ENCODE data around the gene CYP26C1.
A peak's percentile ranks its signal among the peaks of the same experiment; 100 is the strongest.
"Not testable (repeated sequence)": the region's sequence is repeated elsewhere in the genome, so short reads cannot be mapped to it uniquely, and the experiment has no call there.

CYP26C1 gene

DNA sequence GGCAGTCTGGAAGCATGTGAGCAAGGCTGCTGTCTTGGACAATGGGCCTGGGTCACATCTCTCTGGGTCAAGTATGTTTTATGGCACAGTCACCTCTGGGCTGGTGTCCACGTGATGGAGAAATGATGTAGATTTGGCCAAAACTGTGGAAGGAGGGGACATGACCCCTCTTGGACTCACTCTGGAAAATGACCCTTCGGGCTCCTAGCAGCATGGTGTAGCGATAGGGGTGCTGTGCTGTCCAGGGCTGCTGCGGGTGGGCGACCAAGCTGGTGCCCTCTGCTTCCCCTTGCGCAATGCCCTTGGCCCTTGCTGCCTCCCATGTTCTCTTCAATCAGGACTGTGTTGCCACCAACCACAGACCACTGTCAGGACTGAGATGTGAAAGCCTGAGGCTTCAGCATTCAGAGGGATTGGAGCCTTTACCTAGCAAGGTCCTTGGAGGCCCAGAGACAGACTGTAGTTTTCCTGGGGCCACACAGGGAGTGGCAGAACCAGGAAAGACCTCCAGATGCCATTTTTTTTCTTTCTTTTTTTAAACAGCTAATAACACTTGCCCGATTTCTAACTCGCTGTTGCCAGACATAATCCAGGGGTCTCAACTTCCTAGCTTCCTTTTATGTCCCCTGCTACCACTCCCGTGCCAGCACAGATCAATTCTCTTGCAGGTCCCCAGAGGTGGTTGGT, 19.2 kb downstream of the CYP26C1 start:
- DNase-seq: no peak

DNA sequence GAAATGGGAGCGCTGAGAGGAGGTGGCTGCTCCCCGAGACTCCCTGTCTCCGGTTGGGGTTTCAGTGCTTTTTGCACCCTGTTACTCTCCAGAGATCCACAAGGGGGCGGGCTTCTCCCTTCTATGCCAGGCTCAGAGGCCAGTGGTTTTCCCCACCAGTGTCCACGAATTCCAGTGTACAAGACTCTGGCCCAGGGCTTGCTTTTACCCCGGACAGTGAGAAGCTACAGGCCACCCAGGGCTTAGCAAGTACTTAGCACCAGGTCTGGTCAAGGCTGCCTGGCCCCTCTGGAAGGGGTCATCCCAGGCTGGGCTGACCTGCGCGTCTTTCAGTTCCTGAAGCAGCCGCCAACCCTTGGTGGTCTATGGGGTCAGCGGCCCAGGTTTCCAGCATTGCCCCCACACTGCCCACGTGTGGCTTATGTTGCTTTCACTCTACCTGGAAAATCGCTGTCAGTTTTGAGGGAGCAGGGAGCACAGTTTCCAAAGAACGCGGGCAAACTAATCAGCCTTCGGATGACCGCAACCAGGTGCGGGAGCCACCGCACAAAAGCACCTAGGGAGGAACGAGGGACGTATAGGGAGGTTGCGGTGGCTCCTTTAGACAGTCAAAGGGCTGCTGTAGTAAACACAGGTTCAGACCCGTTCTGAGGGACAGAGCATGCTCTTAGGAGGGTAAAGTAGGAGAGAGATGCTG, 19.9 kb downstream of the CYP26C1 start:
- DNase-seq: peak; percentile 36

DNA sequence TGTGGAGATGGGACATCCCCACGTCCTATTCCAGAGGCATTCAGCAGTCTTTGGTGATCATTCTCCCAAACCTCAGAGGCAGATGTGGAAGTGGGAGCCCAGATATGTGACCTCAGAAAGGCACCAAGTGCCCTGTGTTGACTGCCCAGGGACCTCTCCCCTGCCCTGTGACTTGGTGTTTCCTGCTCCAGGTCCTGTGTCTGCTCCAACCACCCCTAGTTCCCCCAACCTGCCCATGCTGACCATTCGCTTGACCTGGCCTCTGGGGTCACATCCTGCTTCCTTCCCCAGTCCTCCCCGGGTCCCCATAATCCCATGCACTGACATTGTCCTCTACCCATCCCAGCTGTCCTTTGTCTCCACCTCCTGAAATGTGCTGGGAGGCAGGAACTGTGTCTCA, 20.7 kb downstream of the CYP26C1 start:
- DNase-seq: no peak

DNA sequence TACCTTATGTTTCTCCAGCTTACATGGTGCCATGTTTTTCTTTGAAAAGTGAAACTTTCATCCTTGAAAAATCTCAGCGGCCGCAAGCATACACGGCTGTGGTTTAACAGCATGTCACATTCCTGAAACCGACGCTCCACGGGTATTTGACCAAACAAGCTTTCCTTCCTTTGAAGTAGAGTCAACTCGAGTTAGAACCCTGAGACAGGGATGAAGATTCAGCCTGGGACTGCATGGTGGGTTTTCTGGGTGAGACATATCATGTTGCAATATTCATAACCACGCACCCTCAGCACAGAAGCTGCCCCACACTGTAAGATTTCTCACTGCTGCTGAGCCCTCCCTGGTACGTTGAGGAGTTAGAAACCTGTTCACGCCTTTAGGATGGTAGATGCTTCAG, 21.2 kb downstream of the CYP26C1 start:
- no peak for DNase-seq

DNA sequence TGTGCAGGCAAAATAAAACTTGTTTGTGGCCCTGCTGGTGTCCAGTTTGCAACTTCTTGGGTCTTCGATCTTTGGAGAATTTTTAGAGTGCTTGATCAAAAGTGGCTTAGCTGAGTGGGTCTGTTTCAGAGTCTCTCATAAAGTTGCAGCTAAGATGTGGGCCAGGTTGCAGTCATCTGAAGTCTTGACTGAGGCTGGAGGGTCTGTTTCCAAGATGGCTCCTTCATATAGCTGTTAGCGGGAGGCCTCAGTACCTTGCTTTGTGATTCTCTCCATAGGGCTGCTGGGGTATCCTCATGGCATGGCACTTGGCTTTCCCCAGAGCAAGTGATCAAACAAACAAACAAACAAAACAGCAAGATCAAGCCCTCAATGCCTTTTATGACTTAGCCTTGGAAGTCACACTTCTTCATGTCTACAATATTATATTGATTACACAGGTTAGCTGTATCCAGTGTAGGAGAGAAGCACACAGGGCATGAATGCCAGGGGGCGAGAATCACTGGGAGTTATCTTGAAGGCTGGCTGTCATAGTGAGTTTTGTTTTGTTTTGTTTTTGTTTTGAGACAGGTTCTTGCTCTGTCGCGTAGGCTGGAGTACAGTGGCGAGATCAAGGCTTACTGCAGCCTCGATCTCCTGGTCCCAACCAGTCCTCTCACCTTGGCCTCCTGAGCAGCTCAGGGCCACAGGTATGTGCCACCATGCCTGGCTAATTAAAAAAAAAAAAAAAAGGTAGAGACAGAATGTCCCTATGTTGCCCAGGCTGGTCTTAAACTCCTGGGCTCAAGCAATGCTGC, 23.3 kb downstream of the CYP26C1 start:
- DNase-seq: no peak

DNA sequence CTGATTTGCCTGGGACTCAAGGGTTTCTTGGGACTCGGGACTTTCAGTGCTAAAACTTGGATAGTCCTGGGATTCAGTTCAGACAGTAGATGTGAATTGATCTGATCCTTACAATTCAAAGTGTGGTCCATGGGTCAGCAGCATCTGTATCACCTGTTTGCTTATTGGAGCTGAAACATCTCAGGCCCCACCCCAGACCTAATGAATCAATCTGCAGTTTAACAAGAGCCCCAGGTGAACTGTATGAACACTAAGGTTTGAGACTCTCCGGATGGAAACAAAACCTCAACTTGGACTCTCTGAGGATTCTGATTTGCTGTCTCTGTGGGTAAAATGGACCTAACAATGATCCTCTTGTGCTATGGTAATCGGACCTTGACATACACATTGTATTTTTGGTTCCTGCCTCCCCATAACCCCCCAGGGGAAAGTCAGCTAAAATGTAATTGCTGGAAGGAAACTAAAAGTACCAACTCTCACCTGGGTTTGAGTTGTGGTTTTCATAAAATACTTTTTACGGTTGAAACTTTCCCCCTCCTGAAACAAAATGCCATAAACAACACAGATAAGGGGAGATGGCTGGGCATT, 24.8 kb downstream of the CYP26C1 start:
- no peak for DNase-seq

DNA sequence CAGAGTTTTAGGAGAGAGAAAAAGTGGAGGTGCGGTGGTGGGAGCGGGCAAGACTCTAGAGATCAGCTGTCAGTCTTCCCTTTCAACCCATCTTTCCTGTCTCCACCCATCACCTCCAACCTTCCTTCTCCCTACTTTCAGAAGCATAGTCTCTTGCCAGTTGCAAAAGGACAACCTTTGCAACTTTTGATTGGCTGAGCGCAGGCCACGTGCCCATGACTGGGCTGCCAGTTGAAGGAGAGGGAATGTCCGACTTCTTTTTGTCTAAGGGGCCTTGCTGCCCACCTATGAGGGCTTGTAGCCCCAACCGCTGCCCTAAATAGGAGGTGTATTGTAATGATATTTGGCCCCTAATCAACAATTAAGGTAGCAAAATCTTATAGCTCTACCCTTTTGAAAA, 25.7 kb downstream of the CYP26C1 start:
- DNase-seq: no peak

DNA sequence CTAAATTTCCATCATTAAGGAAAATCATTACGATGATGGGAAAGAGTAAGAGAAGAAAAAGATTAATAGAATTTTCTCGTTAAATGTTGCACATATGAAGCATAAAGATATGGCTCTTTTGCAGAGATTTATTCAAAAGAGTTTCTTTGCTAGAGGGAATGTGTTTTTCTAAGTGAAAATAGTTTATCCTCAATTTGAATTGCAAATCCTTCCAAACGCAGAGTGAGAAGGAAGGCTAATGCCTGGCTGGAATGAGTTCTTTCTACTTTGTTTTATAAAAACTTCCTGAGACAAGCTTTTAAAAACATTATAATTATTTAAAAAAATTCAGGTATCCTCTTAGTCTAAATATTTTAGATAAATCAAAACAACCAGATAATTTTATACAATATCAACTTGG, 27.2 kb downstream of the CYP26C1 start:
- no peak for DNase-seq

DNA sequence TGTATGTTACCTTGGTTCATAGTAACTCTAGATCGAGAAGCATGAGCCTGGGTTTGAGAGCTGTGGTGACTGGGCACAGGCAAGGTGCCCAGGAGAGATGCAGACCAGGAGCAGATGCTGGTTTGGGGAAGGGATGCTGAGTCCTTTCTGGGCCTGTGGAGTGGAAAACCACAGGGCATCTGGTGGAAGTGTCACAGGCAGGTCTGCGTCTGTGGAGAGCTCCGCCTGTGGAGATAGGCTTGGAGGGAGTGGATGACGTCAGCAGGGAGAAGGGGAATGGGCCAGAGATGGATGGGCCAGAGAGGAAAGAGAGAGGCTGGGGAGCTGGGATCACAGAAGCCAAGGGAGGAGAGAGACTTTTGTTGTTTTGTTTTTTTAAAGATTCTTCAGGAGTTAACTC, 27.9 kb downstream of the CYP26C1 start:
- no peak for DNase-seq

DNA sequence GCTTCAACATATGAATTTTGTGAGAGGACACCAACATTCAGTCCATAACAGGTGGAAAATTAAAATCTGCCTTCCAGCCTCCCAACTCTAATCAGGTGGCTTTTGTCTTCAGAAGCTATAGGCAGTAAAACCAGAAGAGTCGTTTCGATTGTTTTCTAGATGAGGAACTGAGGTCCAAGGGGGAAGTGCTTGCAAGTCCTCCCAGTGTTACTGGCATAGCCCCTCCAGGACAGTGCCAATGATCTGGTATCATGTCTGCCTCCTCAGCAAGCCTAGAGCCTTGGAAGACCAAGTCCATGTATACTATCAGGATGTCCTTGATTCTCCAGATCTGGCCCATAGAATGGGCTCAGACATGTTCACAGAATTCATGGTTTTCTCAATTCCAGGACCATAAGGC, 30.0 kb downstream of the CYP26C1 start:
- DNase-seq: no peak

DNA sequence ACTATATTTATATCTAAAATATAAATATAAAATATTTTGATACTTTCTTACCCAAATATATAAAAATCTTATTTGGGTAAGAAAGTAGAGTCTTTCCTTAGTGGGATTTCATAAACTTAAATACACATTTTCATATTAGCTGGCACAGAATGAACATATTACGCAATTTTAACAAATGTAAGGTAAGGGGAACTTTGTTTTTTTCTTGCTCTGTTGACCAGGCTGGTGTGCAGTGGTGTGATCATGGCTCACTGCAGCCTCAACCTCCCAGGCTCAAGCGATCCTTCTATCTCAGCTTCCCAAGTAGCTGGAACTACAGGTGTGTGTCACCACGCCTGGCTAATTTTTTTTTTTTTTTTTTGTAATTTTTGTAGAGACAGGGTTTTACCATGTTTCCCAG, 31.4 kb downstream of the CYP26C1 start:
- DNase-seq: no peak

DNA sequence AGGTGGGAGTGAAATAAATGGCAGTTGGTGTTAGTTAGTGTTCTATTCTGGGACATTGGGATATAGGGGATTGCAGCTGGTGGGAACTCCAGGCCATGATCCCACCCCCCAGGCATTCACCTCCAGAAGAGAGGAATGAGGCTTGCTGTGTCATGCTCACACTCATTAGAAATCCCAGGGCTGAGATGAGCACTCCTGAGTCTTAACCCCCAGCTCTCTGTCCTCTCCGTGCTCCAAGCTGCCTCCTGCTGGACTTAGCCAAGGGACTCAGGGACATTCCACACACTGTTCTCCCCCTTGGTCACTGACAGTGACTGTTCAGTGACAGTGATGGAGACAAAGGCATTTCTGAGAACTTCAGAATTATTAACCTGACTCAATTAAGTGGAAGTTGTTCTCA, 34.6 kb downstream of the CYP26C1 start:
- no peak for DNase-seq

DNA sequence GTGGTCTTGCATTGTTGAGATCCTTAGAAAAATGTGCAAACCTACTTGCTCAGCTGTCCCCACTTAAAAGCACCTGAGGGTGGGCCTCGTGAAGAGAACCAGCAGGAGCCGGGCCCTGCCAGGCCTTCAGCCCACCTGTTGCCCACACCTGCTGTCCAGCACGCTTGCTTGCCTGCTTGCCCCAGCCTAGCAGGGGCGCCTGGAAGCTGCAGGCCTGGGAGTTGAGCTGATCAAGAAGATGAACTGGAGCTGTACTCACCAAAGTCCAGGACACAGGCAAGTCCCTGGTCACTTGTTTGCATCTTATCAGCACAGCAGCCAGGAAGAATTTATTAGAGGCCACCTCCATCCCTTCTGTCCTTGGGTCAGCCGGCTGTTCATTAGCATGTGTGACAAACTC, 36.3 kb downstream of the CYP26C1 start:
- no peak for DNase-seq

DNA sequence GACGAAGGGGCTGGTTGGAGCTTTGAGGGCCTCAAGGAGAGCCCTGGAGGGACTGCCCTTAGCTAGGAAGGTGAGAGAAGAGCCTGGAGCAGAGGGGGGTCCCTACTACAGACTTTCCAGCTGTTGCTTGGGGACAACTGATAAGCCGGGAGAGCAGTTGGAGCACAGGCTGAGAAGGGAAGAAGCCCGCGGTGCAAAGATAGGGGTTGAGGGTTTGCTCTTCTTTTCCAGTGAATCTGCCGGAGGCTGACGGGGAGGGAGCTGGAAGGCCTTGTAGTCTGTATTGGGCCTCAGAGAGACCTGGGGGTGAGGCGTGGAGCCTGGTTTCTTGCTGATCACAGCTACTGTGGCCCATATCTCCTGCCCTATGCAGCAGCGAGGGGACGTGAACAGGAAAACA, 36.8 kb downstream of the CYP26C1 start:
- DNase-seq: no peak

DNA sequence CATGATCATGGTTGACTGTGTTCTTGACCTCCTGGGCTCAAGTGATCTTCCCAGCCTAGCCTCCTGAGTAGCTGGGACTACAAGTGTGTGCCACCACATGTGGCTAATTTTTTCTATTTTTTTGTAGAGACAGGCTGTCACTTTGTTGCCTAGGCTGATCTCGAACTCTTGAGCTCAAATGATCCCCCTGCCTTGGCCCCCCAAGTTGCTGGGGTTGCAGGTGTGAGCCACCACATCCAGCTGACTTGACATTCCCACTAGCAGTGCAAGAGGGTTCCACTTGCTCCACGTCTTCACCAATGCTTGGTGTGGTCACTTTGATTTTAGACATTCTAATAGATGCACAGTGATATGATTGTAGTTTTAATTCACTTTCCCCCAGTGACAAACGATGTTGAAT, 38.2 kb downstream of the CYP26C1 start:
- no peak for DNase-seq

DNA sequence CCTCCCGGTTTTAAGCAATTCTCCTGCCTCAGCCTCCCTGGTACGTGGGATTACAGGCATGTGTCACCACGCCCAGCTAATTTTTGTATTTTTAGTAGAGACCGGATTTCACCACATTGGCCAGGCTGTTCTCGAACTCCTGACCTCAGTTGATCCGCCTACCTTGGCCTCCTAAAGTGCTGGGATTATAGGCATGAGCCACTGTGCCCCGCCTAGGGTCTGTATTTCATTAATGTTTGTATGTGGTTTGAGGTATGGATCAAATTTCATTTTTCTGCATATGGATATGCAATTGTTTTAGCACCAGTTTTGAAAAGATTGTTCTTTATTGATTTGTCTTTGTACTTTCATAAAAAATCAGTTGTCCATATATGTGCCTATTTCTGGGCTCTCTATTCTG, 39.1 kb downstream of the CYP26C1 start:
- DNase-seq: no peak

DNA sequence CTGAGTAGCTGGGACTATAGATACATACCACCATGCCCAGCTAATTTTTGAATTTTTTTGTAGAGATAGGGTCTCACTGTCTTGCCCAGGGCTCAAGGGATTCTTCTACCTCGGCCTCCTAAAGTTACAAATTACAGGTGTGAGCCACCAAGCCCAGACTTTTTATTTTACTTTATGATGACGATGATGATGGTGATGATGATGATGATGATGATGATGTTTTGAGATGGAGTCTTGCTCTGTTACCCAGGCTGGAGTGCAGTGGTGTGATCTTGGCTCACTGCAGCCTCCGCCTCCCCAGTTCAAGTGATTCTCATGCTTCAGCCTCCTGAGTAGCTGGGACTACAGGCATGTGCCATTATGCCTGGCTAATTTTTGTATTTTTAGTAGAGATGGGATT, 40.5 kb downstream of the CYP26C1 start:
- DNase-seq: not testable (repeated sequence)

DNA sequence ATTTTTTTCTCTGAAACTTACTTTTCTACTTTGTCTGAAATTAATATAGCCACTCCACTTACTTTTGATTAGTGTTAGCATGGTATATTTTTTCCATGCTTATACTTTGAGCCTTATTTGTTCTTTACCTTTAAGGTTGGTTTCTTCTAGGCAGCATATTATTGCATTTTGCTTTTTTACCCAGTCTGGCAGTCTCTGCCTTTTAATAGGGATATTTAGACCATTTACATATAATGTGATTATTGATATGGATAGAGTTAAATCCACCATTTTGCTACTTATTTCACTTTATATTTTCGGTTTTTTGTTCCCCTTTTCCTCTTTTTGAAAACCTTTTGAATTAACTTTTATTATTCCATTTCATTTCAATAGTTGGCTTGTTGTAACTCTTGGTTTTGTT, 43.4 kb downstream of the CYP26C1 start:
- no peak for DNase-seq

DNA sequence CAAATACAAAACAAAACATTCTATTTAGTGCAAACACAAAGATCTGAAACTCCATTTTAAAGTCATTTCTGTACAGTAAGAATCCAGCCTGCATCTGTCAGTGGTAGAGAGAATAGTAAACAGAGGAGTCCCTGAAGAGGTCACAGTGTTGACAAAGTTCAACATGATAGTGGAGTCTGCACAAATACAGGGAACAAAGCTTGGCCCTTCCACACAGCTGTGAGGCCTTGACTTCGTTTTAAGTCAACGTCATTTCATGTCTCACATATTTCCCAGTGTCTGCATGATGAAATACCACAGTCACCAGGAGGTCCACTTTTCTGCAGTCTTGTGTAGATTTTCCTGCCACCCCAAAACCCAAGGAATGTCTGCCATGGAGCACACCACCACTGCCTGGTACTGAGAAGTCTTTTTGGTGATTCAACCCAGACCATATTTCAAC, 46.1 kb downstream of the CYP26C1 start:
- DNase-seq: no peak

DNA sequence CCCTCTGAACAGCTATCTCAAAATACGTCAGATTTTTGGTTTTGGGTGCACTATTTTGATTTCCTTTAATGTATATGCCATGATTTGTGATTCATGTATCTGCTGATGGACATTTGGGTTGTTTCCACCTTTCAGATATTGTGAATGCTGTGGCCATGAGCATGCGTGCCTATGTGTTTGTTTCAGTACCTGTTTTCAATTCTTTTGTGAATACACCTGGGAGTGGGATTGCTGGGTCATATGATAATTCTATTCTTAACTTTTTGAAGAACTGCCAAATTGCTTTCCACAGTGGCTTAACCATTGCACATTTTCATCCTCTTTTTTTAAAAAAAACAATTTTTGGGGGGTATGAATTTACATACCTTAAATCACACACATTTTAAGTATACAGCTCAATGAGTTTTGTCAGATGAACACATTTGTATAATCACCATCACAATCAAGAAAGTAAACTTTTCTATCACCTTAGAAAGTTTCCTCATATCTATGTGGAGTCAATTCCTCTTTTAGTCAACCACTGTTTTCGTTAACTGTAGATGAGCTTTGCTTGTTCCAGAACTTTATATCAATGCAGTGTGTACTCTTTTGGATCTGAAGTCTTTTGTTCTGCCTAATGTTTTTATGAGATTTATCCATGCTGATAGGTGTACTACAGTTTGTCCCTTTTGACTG, 50.0 kb downstream of the CYP26C1 start:
- DNase-seq: no peak

DNA sequence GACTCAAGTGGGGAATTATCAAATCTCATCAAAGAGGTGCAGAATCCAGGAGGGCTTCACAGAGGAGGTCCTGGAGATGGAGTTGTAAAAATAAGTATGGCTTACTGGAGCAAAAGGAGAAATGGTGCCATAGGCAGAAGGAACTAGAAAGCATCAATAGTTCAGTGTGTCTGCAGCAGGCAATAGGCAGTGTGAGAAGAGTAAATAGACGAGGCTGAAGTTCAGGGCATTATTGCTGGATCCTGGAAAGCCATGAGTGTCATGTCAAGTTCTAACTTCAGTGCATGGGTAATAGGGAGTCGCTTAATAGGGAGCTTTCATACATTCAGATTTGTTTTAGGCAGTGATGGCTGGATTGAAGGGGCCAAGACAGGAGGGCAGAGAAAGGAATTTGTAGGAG, 52.4 kb downstream of the CYP26C1 start:
- DNase-seq: no peak

DNA sequence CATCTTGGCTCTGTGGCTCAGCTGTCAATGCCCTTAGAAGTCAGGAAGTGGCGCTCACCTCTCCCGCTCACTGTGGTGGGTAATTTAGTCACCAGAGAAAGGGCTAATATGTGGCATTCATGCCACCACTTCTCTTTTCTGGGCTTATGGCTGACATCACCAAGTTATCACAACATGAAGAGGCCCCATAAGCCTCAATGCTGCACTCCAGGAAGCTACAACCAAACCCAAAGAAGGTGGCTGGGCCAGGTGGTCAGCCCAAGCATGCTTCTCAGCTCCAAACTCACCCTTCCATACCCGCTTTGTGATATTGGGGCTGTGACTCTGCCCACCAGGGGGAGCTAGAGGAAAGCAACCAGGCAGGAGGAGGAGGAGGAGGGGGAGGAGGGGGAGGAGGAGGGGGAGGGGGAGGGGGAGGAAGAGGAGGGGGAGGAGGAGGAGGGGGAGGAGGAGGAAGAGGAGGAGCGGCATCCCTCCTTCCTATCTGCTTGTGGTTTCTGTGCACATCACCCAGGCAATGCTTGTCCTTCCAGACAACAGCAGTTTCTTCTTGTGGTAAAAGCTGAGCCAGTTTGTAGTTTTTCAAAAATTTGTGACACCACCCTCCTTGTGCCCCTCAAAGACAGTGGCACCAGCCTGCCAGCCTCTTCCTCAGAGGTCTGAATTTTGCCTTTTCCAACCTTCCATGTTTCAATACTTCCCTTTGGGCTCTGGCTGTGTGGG, 55.2 kb downstream of the CYP26C1 start:
- peak; percentile 62 for DNase-seq
